ENCODE data around the gene RARRES2. TPM values are rescaled to one million over a fixed set of nuclear protein-coding genes. Genes with fewer than 3 reads are reported as not detected.

Gene RARRES2
- total RNA-seq, 1 donor from 2014 or later, result 62.1 TPM

GRCh38 chr7:150377196-150377595 lies 35.8 kb upstream of the RARRES2 start:
- DNase-seq (ENCODE audit: low spot score), result no peak

DNA sequence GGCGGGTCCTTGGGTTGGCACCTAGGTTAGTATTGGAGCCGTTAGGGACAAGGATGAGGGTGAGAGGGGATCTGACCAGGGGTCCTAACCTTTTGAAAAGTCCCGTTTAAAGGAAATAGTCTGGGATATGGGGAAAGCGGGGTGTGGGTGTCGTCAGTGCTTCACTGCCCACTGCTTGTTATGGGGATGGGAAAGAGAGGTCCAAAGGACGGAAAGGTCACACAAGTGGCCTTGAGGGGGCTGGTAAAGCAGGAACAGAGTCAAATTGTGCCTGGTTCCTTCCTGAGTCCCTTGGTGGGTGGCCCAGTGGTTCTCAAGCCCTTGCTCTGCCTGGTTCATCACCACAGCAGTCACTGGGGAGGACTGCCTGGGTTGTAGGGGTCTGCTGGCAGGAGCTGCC lies 35.1 kb upstream of the RARRES2 start:
- no peak for DNase-seq (ENCODE audit: low spot score)

DNA sequence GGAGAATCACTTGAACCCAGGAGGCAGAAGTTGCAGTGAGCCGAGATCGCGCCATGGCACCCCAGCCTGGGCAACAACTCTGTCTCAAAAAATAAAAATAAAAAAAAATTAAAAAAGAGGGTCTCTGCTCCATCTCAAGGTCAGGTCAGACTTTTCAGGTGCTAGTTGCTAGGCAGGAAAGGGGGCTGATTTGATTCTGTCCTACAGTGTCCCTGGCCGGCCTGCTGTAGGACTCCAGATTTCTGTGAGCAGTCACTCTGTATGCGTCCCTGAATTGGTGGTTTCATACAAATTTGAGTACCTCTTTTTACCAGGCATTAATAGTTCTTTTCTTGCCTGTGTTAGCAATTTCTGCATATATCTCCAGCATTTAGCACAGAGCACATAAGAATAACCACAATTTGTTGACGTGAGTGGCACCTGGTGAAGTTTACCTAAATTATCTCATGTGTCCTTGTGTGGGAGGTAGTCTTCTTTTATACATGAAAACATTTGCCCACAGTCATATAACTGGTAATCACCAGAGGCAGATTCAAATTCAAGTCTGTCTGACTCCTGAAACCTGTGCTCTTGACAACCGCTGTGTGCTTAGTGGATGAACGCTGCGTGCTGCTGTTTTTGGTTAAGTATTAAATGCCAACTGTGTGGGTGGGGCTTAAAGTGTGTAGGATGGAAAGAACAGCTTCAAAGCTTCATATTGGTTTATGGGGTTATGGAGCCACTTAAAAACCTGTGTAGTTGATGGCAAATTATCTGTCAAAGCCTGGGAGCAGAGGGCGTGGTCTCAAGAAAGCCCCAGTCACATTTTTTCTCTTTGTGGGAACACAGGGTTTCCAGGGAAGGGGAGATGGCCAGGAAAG lies 34.5 kb upstream of the RARRES2 start:
- DNase-seq (ENCODE audit: low spot score), result no peak

DNA sequence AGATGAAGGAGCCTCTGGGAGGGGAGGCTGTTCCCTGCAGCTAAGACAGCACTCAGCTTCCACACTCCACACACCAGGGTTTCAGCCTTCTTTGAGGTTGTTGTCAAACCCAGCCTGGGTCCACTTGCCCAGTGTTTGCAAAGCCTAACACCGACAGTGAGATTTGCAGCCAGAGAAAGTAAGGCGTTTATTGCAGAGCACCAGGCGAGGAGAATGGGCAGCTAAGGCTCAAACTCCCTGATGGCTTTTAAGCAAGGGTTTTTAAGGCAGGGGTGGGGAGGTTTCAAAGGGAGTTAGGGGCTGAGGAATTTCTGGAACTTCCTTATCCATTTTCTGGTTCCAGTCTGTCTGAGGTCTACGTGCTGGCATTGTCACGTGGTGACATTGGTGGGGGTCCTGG lies 33.0 kb upstream of the RARRES2 start:
- no peak for DNase-seq (ENCODE audit: low spot score)

DNA sequence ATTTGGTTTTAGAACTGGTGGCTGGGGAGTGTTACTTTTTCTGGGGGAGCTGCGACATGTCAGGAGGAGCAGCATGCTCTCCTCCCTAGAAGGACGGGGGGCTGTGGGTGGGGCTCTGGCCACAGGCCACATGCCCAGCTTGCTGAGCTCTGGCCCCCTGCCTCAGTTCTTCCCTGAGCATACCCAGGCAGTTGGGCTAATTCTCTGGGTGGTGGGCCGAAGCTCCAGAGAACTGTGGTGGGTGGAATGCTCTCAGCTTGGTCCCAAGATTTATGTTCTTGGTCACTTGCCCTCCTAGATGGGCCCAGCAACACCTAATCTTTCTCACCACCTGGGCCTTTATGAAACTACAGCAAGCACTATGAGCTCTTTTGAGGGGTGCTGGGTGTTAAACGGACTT lies 32.6 kb upstream of the RARRES2 start:
- DNase-seq (ENCODE audit: low spot score), result no peak

DNA sequence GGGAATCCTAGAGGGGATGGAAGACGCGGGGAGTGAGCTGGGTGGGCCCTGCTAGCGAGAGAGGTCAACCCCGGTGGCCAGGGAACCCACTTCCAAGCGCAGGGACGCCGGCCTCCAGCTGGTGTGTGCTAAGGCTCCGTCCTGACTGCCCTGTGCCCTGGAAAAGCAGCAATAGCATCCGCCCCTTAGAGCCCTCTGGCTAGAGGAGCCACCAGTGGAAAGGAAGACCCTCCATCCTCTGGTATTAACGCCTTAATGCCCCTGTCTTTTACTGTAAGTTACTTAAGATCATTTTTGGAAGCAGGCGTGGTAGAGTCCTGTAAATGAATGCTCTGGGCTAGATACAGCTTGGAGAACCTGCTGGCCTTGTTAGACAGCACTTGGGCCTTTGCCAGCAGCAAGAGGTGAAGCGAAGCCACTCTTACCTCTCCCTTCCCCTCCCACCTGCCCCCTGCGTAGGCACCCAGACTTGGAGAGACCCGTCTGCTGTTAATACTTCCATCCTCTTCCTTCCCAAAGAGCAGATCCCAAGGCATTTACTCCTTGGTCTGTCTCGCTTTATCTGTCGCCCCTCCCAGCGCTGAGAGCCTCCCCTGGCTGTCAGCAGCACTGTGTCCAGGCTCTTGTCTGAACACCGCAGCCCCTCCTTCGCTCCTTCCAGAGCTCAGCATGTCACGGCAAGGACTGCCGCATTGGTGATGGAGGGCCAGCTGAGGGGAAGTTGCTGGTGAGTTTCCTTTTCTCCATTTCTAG lies 31.8 kb upstream of the RARRES2 start:
- peak; percentile 79 for DNase-seq (ENCODE audit: low spot score)

- no peak for DNase-seq (ENCODE audit: low spot score)
Observed at GRCh38 chr7:150372271-150373048, 31.0 kb upstream of the RARRES2 start.

GRCh38 chr7:150371996-150372270 lies 30.5 kb upstream of the RARRES2 start:
- DNase-seq (ENCODE audit: low spot score), result no peak

GRCh38 chr7:150371131-150371995 lies 29.9 kb upstream of the RARRES2 start:
- no peak for DNase-seq (ENCODE audit: low spot score)

DNA sequence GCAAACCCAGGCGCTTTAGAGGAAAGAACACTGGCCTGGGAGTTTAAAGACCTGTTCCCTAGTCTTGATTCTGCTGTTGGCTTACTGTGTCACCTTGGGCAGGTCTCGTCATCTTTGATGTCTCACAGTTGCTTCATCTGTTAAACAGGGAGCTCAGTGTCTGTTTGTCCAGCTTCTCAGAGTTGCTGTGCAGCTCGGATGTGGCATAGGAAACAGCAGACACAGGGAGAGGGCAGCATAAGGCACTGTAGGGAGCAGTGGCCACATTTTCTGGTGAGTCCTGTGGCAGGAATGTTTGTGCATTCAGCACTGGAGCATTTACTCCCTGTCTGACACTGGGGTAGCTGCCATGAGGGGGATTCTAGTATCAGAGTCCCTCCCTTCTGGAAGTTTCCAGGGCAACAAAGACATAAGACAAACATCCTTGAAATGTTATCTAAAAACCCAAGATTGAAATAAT lies 29.2 kb upstream of the RARRES2 start:
- peak; percentile 47 for DNase-seq (ENCODE audit: low spot score)

DNA sequence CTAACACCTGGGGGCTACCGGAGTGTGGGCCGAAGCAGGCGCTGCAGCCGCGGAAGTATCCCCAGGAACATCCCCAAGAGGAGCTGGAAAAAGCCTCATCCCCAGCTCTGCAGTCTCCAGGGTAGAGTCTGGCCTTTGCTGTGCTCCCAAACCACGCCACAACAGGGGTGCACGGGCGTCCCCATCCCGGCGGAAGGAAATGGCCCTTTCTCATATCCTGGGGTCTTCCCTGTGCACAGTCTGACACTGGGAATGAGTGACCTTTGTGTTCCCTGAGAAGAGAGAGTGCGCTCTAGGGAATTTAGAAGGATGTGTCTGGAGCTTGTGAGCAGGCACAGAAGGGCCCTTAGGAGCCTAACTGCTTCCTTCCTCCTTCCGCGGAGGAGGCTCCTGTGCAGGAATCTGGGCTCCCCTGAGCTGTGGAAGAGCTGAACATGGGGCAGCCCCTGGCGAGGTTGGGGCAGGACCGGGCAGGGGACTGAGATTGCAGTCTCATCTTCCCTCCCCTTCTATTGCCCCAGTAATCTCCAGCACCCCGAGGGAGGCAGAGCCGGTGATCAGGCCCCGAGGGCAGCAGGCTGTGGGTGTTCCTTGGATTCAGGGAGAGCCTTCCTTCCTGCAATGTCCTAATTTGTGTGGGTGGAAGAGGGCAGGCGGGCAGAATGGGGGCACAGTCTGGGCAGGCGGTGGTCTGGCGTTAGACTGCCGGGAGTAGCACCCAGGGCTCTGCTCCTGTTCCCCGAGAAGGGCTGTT lies 28.5 kb upstream of the RARRES2 start:
- DNase-seq (ENCODE audit: low spot score), result no peak

DNA sequence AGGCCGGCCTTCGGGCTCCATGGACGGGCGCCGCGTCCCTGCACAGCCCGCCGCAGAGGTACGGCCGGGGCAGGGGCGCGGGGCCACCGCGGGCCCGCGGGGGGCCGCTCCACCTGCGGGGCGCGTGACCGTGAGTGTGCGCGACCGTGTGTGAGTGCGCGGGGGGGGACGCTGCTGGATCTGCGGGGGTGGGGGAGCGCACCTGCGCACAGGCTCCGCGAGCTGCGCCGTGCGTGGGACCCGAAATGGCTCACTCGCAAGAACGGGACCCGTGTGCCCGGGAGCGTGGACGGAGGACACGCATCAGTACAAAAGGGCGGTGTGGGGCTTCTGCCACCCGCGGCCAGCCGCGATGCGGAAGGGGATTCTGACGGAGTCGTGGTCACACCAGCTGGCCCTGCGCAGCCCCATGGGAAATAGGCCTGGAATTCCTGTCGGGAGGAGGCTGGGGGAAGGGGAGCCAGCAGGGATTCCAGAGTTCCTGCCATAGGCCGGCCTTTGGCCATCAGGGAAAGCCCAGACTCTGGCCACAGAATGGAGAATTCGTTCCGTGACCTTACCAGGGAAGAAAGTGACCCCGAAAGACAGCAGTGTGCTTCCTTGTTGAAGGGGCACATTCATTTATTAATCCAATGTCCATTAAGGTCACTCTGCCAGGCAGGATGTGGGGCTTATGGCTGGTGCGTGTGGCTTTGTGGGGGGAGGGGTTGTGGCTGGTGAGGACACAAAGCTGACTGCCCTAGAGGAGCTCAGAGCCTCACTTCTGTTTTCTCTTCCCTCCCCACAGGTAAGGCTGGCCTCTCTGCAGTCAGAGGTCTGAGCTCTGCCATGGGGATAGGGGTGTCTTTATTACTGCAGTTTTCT lies 27.7 kb upstream of the RARRES2 start:
- DNase-seq (ENCODE audit: low spot score), result peak; percentile 73

- peak; percentile 90 for DNase-seq (ENCODE audit: low spot score)
Observed at GRCh38 chr7:150368096-150368883, 26.9 kb upstream of the RARRES2 start, which contains the start of gene REPIN1. Gene REPIN1 (plus strand): TSS chr7:150368822. CDS start chr7:150369712, 890 bp downstream.

DNA sequence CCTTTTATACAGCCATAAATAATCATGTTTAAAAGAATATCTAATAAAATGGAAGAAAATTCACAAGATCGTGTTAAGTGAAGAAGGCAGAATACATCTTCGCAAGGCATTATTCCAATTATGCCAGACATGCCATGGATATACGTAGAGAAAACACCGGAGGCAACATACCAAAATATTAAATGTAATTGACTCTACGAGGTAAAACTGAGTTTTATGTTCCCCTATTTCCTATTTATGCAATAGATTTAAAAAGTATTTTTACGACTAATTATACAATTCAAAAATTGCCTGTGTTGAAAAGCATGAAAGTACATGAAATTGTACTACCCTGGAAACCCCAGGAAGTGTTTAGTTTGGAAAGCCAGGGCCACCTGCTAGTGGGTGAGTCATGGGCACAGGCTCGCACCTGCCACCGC lies 26.3 kb upstream of the RARRES2 start:
- DNase-seq (ENCODE audit: low spot score), result no peak

GRCh38 chr7:150365673-150366398 lies 24.4 kb upstream of the RARRES2 start:
- DNase-seq (ENCODE audit: low spot score), result no peak

DNA sequence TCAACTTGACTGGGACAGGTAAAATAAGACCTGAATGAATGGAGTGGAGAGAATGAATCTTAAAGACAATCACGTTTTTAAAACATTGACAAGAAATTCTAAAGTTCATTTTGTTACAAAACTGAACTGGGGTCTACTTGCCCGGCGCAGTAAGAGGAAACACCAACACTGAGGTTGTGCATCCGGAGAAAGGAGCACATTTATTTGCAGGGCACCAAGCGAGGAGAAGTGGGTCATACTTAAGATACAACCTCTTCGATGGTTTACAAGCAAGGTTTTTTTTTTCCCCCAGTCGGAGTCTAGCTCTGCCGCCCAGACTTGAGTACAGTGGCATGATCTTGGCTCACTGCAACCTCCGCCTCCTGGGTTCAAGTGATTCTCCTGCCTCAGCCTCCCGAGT lies 23.8 kb upstream of the RARRES2 start:
- no peak for DNase-seq (ENCODE audit: low spot score)

GRCh38 chr7:150363872-150364271 lies 22.4 kb upstream of the RARRES2 start:
- no peak for DNase-seq (ENCODE audit: low spot score)

- no peak for DNase-seq (ENCODE audit: low spot score)
Observed at GRCh38 chr7:150363370-150363769, 21.9 kb upstream of the RARRES2 start.
